ENCODE data around the gene TRPV3.
"Not testable (repeated sequence)": the region's sequence is repeated elsewhere in the genome, so short reads cannot be mapped to it uniquely, and the experiment has no call there.

Gene TRPV3

GRCh38 chr17:3472137-3472536 lies 85.5 kb downstream of the TRPV3 start:
- DNase-seq (ENCODE audit: low spot score): no peak

DNA sequence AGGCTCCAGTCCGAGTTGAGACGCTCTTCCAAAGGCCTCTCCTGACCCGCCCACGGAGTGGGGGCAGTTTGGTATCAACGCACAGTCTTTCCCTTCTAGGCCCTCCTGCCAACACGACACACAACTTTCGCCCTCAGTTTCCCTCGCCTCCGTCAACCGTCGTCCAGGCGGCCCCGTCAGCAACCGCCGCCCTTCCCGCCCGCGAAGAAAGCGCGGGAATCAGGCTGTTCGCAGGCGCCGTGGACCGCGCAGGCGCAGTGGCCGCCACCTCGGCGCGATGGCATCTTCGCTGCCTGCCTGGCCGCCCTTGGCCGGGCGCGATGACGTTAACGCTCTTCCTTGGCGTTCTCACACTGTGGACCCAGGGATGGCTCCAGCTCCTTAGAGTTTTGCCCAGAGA lies 86.0 kb downstream of the TRPV3 start, which contains the start of gene SPATA22:
Gene SPATA22, minus strand, starts transcription at position 221 of the 400 bp plus-strand sequence. CDS start 2,494 bp downstream, outside the sequence.
- no peak for DNase-seq (ENCODE audit: low spot score)

DNA sequence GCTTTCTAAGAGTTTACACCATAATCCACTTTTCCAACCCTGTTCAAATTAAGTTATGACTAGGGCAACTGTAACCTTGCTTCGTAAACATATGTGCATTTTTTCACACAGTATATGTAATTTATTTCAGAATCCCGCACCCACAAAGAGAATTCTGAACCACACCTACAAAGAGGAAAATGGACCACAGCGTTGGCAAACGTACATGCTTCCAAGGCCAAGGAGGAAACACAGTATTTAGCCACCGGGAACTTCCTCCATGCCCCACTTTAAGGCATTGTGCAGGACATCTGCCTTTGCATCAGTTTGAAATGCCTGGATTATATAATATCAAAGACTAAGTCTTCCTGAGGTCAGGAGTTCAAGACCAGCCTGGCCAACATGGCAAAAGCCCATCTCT lies 88.1 kb downstream of the TRPV3 start:
- DNase-seq (ENCODE audit: low spot score): no peak

DNA sequence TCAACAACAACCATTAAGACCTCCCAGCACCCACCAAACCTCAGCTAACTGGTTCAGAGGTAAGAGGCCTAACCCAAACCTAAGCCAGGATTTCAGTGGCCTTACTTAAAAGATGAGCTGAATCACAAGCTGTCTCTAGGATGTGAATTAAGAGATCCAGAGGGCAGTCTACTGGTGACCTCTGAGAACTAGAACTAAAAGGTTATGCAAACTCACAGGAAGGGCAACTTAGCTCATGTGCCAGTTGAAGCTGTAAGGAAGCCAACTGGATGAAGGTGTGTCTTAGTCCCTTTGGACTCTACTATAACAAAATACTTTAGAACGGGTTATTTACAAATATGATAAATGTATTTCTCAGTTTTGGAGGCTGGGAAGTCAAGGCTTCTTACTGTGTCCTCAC lies 91.3 kb downstream of the TRPV3 start:
- not testable (repeated sequence) for DNase-seq (ENCODE audit: low spot score)

Data from AG20443 (cell line).